GM12872 (cell line): ENCODE results near the gene DPH6.

Experiments used
- CTCF ChIP-seq: IDR thresholded peaks from 3 replicates; pipeline ENCODE4 v1.5.1; 2011; ENCODE audit warnings: low read depth, mild to moderate bottlenecking, low read length, moderate library complexity; ENCODE audit not compliant: insufficient read depth

The DPH6 gene

GRCh38 chr15:35519052-35519451 lies 26.9 kb downstream of the DPH6 start:
- TF ChIP-seq CTCF, result no peak

- TF ChIP-seq CTCF, result no peak
These were observed 31.2 kb downstream of the DPH6 start for GRCh38 chr15:35514759-35515158.

- TF ChIP-seq CTCF, result no peak
These were observed 37.9 kb downstream of the DPH6 start for GRCh38 chr15:35507932-35508638.

- TF ChIP-seq CTCF, result no peak
These were observed 39.6 kb downstream of the DPH6 start for GRCh38 chr15:35506272-35506870.

GRCh38 chr15:35505809-35506208 lies 40.2 kb downstream of the DPH6 start:
- TF ChIP-seq CTCF, result no peak

GRCh38 chr15:35505141-35505540 lies 40.8 kb downstream of the DPH6 start:
- TF ChIP-seq CTCF, result no peak

GRCh38 chr15:35499723-35500122 lies 46.2 kb downstream of the DPH6 start:
- no peak for TF ChIP-seq CTCF
